Kidney (tissue), 14 donors: Measurements from ENCODE around the gene DNAAF8. TPM values are rescaled to one million over a fixed set of nuclear protein-coding genes. Genes with fewer than 3 reads are reported as not detected.
"Not testable (repeated sequence)": the region's sequence is repeated elsewhere in the genome, so short reads cannot be mapped to it uniquely, and the experiment has no call there.

ENCODE experiments used
- DNase-seq, 5 donors: peaks; one replicate each; pipeline ENCODE4 v3.0.0-alpha.2; 2013 to 2020
- FAIRE-seq: peaks from 2 replicates; lab custom pipeline; 2012; peaks lifted over from hg19 to GRCh38; lab: Jason Lieb, UNC
- H3K27ac ChIP-seq, 2 donors: one replicate each; pipeline ENCODE4 v1.7.0; 2013; ENCODE audit warnings: low read depth in 2 of 2, low read length in 2 of 2, inconsistent platforms in 1 of 2
- H3K27me3 ChIP-seq: one replicate; pipeline ENCODE4 v1.7.1; 2013; ENCODE audit warnings: low read length, inconsistent platforms; ENCODE audit not compliant: control insufficient read depth, insufficient read depth
- H3K36me3 ChIP-seq, 3 donors: one replicate each; pipeline versions ENCODE4 v1.7.0 to v1.7.1; 2013; ENCODE audit warnings: low read length in 3 of 3, control low read depth in 1 of 3, inconsistent platforms in 1 of 3; ENCODE audit not compliant: insufficient read depth in 3 of 3, control insufficient read depth in 2 of 3
- H3K4me1 ChIP-seq, 3 donors: one replicate each; pipeline versions ENCODE4 v1.7.0 to v1.7.1; 2013; ENCODE audit warnings: low read length in 3 of 3, inconsistent platforms in 1 of 3, low read depth in 1 of 3; ENCODE audit not compliant: control insufficient read depth in 2 of 3, insufficient read depth in 2 of 3
- H3K4me3 ChIP-seq, 3 donors: one replicate each; pipeline versions ENCODE4 v1.7.0 to v1.8.1; 2013; ENCODE audit warnings: low read length in 3 of 3, control low read depth in 1 of 3, inconsistent platforms in 1 of 3
- H3K9ac ChIP-seq, 3 donors: one replicate each; pipeline versions ENCODE4 v1.7.0 to v1.7.1; 2013; ENCODE audit warnings: low read length in 3 of 3, control low read depth in 1 of 3, inconsistent platforms in 1 of 3
- H3K9me3 ChIP-seq, 3 donors: one replicate each; pipeline versions ENCODE4 v1.7.0 to v1.7.1; 2013; ENCODE audit warnings: low read length in 3 of 3, control low read depth in 1 of 3, inconsistent platforms in 1 of 3; ENCODE audit not compliant: control insufficient read depth in 2 of 3, insufficient read depth in 1 of 3
- CTCF ChIP-seq: IDR thresholded peaks from 3 replicates; pipeline ENCODE4 v1.5.1; 2012; ENCODE audit warnings: mild to moderate bottlenecking, moderate library complexity, borderline replicate concordance; ENCODE audit not compliant: insufficient read depth; ENCODE audit errors: extremely low read depth
- intact Hi-C: fragments of 100-400 bp; cut with DNase I; formaldehyde crosslinking; loops from one replicate; pipeline ENCODE4 v1.11.1; 2022
- polyA plus RNA-seq: library from polyadenylated mRNA; stranded (reverse); fragments of 350-450 nt; fragmentation: Illumina TruSeq; extraction: RNeasy Lipid Tissue Mini Kit (QIAGEN cat#74804); gene quantifications from one replicate; pipeline ENCODE4 v1.2.3, GENCODE V29; 2014; ENCODE audit warnings: low read depth, low replicate concordance; ENCODE audit not compliant: insufficient read depth
- total RNA-seq: library from RNA; stranded (reverse); fragmentation: NEBNext Ultra II Directional; extraction: Animal tissue kit (Norgen Biotek cat#: 25700); gene quantifications from one replicate; pipeline ENCODE4 v1.2.1, GENCODE V29; 2021
- donor health status: control.
- donor health status: control.
- donor health status: control.
- donor health status: control.
- donor health status: control.
- donor health status: DM: yes; HTN: yes; CAD: no.
- donor health status: Normal renal cell carcinoma (clear cell type).

DNAAF8 gene
- total and polyA plus RNA-seq, 2 donors from 2014 or later: 1.8 to 4.0 TPM

- Histone ChIP-seq H3K36me3 (no peaks in the 10 kb centered on the region), H3K27me3 (no peaks in the 10 kb centered on the region), H3K27ac (no peak overlapping the region), H3K9me3 (no peaks in the 10 kb centered on the region), H3K4me3 (no peak overlapping the region), H3K4me1 (no peaks in the 10 kb centered on the region), H3K9ac (no peak overlapping the region)
- intact Hi-C loops: no loop called here
- TF ChIP-seq CTCF: no peak
- FAIRE-seq (no peak), DNase-seq (no peak)
Measured at GRCh38 chr16:4783251-4783950, 49.1 kb downstream of the DNAAF8 start.

DNA sequence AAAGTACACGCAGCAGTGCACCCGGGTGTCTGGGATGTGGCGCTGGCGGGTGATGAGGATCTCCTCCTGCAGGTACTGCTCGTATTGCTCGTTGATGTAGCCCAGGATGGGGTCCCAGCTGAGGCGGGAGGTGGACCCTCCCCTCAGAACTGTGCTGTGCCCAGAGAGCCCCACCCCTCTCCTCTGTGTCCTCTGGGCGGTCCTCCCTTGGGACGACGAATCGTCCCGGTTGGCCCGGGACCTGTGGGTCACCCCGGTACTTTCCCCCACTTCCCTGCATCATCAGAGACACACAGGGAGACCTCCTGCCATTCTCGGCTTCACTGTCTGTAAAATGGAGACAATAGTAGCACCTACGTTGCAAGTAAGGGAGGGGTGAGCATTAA is 49.6 kb downstream of the DNAAF8 start:
- TF ChIP-seq CTCF: no peak
- intact Hi-C loops: no loop called here
- Histone ChIP-seq H3K27ac (no peak overlapping the region), H3K36me3 (no peaks in the 10 kb centered on the region), H3K4me1 (no peaks in the 10 kb centered on the region), H3K27me3 (no peaks in the 10 kb centered on the region), H3K4me3 (no peak overlapping the region), H3K9me3 (no peaks in the 10 kb centered on the region), H3K9ac (no peak overlapping the region)
- FAIRE-seq: no peak
- DNase-seq: no peak

GRCh38 chr16:4784444-4784987 is 50.2 kb downstream of the DNAAF8 start:
- H3K27ac ChIP-seq, DNase-seq, H3K9me3 ChIP-seq, H3K36me3 ChIP-seq, intact Hi-C loops, H3K9ac ChIP-seq, FAIRE-seq, H3K4me3 ChIP-seq, H3K27me3 ChIP-seq, H3K4me1 ChIP-seq: not testable (repeated sequence)

DNA sequence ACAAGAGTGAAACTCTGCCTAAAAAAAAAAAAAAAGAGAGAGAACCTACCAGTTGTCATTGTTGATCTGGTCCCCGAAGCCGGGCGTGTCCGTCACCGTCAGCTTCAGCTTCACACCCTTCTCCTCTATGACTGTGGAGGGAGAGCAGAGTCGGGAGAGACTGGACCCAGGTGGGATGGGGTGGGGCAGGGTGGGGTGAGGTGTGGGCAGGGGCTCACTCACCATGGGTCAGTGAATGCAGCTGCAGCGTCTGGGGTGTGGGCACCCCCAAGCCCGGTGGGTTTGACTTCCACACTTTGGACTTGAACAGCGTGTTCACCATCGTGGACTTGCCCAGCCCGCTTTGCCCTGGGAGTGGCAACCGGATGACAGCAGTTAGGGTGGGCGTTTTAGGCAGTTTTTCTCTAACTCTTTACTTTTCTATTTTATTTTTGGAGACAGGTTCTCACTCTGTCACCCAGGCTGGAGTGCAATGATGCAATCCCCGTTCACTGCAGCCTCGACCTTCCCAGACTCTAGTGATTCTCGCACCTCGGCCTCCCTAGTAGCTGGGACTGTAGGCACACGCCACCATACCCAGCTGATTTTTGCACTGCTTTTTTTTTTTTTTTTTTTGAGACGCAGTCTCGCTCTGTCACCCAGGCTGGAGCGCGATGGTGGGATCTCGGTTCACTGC is 51.6 kb downstream of the DNAAF8 start:
- no peaks in the 10 kb centered on the region for H3K9me3 ChIP-seq

More for the DNA sequence above, 51.6 kb downstream of the DNAAF8 start:
- DNase-seq (no peak), FAIRE-seq (no peak)
- H3K9ac ChIP-seq: no peak overlapping the region
- intact Hi-C loops: no loop called here
- H3K36me3 ChIP-seq: no peaks in the 10 kb centered on the region
- no peak overlapping the region for H3K4me3 ChIP-seq
- no peak overlapping the region for H3K27ac ChIP-seq
- no peaks in the 10 kb centered on the region for H3K27me3 ChIP-seq
- H3K4me1 ChIP-seq: no peaks in the 10 kb centered on the region
- no peak for TF ChIP-seq CTCF
